Cardiac septum (tissue), 1 donor: ENCODE results near the gene NDP. TPM values are rescaled to one million over a fixed set of nuclear protein-coding genes. Genes with fewer than 3 reads are reported as not detected.
"Not testable (repeated sequence)": the region's sequence is repeated elsewhere in the genome, so short reads cannot be mapped to it uniquely, and the experiment has no call there.

Experiments
- DNase-seq: peaks from one replicate; pipeline ENCODE4 v3.0.0-alpha.2; 2020; ENCODE audit warnings: low spot score
- intact Hi-C: fragments of 100-400 bp; cut with DNase I; formaldehyde crosslinking; loops from one replicate; pipeline ENCODE4 v1.14.0; 2022
- total RNA-seq: library from RNA; stranded (reverse); fragmentation: NEBNext Ultra II Directional; extraction: Animal tissue kit (Norgen Biotek cat#: 25700); gene quantifications from one replicate; pipeline ENCODE4 v1.2.1, GENCODE V29; 2021
- donor health status: DM: no; HTN: no; CAD: no.

Gene NDP
- total RNA-seq, 1 donor from 2014 or later: 0.86 TPM

DNA sequence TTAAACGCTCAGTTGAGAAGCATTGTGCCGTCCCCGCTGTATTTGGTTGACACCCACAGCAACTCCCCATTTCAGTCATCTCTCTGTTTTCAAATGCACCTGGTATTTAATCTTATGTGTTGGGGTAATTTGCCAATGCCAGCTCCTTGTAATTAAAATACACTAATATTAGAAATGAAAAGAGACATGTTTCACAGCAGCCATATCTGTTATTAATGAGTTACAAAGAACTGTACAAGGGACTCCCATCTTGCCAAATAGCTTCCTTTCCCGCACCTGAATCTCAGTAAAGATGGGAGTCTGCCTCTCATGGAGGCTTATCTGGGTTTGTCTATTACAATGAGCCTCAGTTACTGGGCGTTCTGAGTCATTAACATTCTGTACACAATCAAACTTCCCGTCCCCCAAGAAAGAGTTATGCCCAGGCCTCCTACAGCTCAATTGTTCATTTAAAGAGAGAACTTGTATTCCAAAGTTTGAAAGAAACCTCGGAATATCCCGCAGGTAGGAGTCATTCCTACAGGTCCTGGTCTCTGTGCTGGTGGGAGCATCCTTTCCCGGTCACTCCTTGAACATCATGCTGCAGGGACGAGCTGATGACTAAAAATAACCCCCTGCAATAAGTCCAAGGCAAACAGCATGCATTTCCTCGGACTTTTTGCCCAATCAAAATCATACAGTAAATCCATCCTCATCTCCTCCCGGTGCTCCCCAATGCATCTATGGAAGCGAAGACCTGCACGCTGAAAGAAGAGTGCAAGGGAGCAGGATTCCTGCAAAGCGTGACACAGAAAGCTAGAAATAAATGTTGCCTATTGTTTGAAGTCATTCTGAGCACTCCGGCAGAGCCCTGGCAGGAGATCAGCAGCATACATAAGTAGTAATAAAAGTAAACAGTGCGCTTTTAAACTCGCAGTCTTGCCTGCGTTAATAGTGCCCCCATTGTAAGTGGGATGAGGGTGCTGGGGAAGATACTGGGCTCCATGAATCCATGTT lies 926 bp downstream of the NDP start:
- intact Hi-C loops: no loop called here
- no peak for DNase-seq

DNA sequence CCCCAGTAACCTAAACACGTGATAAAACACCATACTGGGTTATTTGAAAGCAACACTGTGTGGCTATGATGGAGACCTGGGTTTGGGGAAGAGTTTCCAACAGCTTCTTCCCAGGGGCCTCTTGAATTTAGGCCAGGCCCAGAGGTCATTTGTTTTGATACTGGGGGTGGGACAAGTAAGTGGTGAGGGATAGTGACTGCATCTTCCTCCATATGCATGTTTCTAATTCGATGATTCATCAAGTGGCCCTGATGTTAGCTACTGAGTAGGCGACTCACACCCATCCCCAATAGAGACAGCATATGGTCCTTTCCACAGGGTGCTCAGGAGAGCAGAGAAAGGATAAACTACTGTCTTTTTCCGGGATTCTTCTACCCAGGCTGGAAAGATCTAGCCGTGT lies 2.7 kb downstream of the NDP start:
- no peak for DNase-seq

DNA sequence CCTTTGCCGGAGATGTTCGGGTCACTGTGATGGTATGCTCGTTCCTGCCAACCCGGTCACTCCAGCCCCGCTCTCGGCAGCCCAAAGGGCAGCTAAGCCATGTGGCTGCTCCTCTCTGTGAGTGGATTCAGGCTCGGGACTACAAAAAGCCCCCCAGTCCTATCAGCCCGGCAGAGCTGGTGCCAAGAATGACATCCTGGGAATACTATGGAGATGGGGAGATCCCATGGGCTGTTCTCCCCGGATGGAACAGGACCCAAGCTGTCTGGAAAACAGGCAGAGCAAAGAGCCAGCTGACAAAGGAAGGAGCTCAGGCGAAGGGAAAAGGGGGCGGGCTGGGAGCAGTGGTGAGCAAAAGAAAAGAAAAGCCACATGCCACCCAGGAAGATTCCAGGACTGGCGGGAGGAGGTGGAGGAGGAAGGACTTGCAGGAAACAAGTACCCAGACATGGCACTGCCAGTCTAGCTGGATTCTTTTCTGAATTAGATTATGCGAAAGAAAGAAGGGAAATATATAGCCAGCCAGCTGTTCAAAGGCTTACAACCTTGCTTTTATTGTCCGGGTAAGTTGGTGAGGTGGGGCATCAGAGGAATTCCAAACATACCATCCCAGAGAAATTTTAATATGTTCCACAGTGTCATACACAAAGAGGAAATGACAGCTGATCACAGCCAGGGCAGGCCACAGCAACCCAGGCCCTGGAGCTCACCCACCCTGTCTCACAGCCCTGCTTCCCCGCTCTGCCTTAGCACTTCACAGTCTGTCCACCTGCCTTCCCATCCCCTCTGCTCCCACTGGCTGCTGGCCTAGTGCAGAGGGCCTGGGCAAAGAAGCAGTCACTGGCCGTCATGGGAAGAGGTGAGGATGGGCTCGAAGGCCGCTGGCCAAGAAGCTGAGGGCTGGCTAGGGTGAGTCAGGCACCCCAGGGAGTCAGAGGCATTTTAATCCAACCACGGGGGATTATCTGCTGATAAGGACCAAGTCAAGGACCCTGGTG lies 3.4 kb downstream of the NDP start:
- intact Hi-C loops: no loop called here
- DNase-seq: no peak

More for the DNA sequence above, 2.7 kb downstream of the NDP start:
- intact Hi-C loops: no loop called here

DNA sequence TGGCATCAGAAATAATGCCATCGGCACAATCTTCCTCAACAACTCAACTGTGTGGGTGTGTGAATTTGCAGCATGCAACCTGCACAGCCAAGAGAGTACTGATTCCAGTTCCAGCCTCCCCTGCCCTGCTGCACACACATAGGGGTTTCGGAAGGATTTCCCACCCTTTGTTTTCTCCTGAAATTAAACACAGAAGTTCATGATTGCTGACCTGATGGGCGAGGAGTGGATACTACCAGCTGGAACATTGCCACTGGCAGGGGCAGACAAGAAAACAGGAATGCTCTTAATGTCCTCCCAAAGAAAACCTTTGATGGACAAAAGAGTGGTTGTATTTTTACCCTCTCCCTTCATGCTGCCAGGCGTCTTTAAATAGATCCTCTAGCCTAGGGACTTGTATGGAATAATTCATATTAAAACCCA lies 4.8 kb downstream of the NDP start:
- DNase-seq: no peak
- intact Hi-C loops: no loop called here

DNA sequence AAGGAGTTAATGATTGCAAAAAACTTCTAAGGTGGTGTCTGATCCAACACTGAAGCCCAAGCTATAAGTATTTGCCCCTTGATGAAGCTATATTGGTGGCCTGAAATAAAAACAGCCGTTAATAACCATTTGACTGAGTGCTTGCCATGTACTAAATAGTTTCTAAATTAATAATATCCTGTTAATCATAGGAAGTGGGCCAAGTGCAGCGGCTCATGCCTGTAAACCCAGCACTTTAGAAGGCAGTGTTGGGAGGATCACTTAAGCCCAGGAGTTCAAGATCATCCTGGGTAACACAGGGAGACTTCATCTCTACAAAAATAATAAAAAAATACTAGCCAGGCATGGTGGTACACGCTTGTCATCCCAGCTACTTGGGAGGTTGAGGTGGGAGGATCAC lies 8.3 kb downstream of the NDP start:
- intact Hi-C loops: no loop called here
- DNase-seq: no peak

DNA sequence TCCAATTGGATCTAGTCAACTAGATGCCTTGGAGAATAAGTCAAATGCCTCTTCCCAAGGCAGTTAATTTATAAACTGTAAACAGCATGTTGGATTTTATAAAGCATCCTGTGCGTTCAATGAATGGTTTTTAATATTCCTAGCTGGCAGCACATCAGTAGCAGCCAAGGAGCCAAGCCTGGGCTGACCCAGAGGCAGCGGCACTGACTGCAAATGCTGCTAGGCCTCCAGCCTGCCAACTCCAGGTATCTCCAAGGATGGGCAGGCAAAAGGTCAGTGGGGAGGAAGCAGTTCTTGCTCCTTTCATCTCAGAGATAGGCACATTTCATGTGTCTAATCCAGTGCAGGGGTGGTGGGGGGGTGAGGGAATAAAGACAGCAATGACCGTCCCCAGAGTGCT lies 9.5 kb downstream of the NDP start:
- DNase-seq: no peak
- intact Hi-C loops: no loop called here

DNA sequence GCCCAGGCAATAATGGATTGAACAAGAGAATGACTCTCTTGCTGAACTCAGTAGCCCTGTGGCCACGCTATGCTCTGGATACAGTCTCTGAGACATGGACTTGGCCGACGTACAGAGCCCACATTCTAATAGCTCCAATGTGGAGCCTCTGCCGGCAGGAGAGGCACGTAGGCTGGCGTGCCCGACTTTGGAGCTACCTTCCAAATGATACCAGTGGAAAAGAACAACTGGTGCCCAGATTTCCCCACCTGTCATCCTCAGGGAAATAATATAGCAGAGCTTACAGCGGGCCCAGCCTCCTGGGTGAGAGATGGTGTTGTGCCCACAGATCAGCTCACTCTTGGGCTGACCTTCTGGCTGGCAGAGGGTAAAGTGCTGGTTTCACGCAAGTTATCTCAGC lies 10.6 kb downstream of the NDP start:
- intact Hi-C loops: no loop called here
- DNase-seq: no peak

DNA sequence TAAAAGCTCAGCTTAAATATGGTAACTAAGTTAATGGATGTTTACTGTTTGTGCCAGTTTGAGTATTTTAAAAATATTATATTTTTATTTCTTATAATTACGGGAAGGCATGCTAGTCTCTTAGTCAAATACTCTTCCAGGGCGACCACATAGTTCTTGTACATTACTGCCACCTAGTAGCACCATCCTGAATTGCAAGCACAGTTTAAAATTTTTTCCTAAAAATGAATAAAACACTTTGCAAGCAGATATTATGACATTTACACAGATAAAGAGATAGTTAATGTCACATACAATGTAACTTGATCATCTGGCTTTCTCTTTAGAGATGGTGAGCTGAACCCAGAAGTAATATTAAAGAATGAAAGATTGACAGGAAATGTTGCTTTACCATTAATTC lies 11.5 kb downstream of the NDP start:
- no peak for DNase-seq
- intact Hi-C loops: no loop called here

DNA sequence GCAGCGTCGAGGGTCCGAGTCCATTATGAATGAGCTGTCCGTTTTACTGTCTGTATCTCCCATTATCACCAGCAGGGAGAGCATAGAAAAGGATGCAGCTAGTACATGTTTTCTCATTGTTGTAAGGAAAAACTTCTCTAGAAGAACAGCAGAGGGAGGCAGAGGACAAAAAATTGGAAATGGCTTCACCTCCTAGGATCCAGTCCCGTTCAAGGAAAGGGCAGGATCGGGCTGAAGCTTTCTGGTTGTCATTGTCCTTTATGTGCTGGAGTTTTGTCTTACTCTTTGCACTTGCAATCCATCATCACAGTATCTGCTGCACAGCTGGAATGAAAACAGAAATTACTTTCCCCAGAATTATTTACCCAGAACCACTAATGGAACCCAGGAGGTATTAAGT lies 14.7 kb downstream of the NDP start:
- intact Hi-C loops: loop anchor here (5.0 to 10.0 kb wide), 3 partner anchors 69 to 406 kb away; no protein-coding TSS in a partner anchor
- no peak for DNase-seq

DNA sequence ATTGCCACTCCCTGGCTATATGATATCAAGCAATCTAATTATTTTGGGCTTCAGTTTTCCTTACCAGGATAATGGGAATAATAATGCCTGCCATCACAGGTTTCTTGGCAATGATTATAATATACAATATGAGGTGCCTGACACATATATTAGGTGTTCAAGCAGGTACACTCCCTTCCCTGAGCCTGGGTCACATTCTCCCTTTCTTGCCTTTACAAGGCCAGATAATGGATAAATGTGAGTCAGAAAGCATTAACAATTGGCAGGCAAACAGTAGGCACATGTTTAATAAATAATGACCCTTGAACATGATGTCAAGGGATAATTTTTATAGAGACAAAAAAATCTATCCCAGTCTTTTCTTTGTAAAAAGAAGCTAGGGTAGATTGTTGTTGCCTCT lies 17.2 kb downstream of the NDP start:
- intact Hi-C loops: loop anchor here (5.0 to 10.0 kb wide), 3 partner anchors 71 to 409 kb away; no protein-coding TSS in a partner anchor
- DNase-seq: no peak

DNA sequence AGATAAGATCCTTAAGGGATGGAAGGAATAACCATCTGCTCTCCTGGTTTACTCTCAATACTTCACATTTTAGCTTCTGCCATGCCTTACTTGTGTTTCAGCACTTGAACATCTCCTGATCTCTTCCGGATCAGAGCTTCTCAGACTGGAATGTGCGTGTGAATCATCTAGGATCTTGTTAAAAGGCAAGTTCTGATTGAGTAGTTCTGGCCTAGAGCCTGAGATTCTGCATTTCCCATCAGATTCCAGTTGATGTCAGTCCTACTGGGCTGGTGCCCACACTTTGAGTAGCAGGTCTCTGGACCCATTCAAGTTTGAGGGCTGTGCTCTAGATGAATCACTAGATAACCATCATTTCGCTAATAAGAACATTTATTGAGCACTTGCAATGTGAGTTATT lies 20.0 kb downstream of the NDP start:
- DNase-seq: no peak
- intact Hi-C loops: loop anchor here (10.0 kb wide), 1 partner anchor 412 kb away; no protein-coding TSS in a partner anchor

DNA sequence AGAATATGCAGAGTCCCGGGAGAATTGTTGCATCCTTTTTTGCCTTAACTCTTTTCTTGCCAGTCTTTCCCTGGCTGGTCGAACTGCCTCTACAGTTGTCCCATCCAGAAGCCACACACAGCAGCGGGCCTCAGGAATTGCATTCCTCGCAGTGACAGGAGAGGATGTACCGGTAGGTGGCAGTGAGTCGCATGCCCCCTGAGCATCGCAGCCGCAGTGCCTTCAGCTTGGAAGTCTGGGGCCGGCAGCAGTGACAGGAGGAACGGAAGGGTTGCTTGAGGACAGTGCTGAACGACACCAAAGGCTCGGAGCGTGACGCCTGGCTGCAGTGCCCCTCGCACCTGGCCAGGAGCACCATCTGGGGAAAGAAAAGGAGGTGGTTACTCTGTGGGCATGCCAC lies 23.5 kb downstream of the NDP start:
- intact Hi-C loops: loop anchor here (10.0 kb wide), 1 partner anchor 415 kb away; no protein-coding TSS in a partner anchor

DNA sequence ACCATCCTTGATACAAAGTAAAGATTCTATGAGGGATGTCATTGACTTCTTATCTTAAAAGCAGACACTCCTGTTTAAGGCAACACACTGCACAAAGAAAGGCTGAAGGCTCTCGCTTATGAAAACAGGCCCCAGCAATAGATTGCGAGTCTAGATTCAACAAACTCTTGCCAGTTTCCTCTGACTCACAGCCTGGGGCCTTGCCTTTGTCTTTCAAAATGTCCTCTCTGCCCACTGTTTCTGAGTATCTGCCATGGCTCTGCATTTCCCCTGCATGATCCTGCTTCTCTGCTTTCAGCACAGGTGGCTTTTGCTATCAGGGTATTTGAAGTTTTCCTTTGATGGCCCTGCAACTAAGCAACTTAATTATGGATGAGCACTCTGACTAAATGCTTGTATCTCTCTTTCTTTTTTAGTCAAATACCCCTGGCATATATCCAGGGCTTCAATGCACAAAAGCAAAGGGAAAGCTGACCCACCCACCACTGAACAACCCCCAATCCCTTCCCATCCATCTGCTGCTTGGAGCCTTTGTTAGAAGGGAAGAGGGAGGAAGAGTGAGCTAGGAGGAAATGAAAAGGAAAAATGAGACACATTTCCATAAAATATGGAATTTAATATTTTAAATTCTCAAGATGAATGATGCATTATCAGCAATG lies 32.2 kb downstream of the NDP start:
- DNase-seq: no peak
- intact Hi-C loops: no loop called here

More for the DNA sequence above, 23.5 kb downstream of the NDP start:
- no peak for DNase-seq

DNA sequence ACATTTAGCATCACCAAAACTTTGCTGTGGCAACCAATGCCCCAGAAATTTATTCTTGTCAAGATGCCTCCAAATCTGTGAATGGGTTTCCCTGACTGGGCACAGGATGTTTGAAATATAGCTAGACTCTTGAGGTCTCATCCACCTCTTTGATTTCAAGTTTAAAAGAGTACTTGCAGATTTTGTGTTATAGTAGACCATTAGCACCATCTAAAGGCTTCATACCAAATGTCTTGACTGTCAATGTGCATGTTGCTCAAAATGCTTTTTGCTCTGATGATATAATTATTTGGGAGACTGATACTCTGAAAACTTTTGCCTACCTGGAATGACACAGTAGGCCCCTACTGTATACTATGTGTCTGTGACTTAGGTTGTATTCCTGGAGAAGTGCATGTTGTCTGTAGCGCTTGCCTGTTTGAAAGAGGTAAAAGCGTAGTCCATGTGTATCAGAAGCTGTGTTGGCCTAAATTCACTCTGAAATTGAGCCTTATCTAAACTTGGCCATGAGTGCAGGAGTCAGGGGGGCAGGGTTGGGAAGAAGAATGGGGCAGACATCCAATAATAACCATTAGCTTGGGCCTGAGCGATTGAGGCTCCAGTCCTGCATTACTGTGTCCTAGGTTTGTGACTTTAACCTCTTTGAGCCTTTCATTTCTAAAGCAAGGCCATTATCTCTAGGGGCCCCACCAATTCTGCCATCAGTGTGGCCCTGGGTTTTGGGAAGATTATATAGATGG lies 33.8 kb downstream of the NDP start:
- no peak for DNase-seq
- intact Hi-C loops: loop anchor here (2.0 to 10.0 kb wide), 2 partner anchors 103 to 375 kb away; no protein-coding TSS in a partner anchor

DNA sequence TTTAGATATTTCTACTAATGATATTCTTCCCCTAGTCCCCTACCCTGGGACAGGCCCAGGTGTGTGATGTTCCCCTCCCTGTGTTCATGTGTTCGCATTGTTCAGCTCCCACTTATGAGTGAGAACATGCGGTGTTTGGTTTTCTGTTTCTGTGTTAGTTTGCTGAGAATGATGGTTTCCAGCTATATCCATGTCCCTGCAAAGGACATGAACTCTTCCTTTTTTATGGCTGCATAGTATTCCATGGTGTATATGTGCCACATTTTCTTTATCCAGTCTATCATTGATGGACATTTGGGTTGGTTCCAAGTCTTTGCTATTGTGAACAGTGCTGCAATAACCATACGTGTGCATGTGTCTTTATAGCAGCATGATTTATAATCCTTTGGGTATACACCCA lies 51.2 kb downstream of the NDP start:
- intact Hi-C loops, DNase-seq: not testable (repeated sequence)

DNA sequence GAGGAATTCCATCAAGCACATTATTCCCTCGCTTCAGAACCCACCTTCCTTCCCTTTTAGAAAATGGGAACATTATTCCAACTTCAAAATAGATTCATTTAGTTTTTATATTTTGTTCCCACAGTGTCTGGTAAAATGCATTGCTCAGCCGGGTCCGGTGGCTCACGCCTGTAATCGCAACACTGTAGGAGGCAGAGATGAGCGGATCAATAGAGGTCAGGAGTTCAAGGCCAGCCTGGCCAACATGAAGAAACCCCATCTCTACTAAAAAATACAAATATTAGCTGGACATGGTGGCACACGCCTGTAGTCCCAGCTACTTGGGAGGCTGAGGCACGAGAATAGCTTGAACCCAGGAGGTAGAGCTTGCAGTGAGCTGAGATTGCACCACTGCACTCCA lies 62.4 kb downstream of the NDP start:
- intact Hi-C loops, DNase-seq: not testable (repeated sequence)

DNA sequence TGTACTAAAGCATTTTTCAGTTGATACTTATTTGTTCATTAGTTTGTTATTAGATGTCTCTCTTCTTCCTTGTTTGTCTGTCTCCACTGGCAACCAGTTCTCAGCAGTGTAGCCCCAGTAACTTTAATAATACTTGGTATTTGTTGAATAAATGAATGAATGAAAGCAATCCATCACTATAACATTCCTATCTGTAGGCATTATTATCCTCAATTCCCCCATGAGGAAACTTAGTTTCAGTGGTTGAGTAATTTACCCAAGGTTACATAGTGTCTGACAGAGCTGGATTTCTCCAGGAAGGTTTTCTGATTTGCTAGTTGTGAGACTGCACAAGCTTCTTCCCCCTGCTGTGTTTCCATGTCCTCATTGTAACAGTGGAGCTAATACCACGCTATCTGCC lies 63.2 kb downstream of the NDP start:
- DNase-seq: no peak
- intact Hi-C loops: no loop called here

DNA sequence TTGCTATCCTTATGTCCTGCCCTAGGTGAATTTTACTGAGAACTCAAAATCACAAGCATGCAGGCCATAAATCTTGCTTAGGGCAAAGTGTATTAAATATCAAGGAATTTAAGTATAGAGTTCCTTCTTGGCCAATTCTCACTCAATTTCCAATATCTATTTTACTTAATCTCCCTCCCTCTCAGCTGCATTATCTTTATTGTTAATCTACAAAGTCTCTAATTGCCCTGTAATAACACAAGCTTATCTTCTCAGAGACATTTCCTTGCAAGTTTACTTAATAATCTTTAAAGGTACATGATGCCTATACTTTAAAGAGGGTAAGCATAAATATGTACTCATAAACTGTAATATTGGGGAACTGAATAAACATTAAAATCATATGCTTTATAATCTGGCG lies 64.0 kb downstream of the NDP start:
- intact Hi-C loops: no loop called here
- no peak for DNase-seq
